AG09319 (cell line): ENCODE data around the gene STXBP4.
A peak's percentile ranks its signal among the peaks of the same experiment; 100 is the strongest.

Experiments used
- DNase-seq: peaks from one replicate; pipeline ENCODE4 v3.0.0-alpha.2; 2010; ENCODE audit warnings: low read depth; ENCODE audit errors: extremely low read depth
- TF ChIP-seq, protein P1 (sequence below): IDR thresholded peaks from 2 replicates; pipeline ENCODE4 v1.5.1; 2011; ENCODE audit warnings: low read depth, mild to moderate bottlenecking, inconsistent platforms, low read length, moderate library complexity

Gene STXBP4

DNA sequence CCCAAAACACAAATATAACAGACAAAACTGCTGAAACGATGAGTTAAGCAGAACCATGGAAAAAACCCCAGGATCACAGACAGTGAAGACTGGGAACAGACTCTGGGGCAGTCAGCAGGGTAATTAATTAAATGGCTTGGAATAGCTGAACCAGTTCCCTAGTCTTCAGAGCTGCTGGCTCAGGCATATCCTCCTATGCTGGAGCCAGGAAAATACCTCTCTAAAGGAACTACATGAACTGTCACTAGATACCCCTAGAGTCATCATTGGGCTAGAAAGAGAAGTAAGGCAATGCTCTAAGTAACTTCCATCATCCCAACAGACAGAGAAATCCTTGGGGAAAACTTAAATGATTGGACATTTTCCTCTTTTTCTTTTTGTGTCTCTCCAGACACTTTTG is 113.0 kb downstream of the STXBP4 start:
- no peak for DNase-seq
- TF ChIP-seq, protein P1, sequence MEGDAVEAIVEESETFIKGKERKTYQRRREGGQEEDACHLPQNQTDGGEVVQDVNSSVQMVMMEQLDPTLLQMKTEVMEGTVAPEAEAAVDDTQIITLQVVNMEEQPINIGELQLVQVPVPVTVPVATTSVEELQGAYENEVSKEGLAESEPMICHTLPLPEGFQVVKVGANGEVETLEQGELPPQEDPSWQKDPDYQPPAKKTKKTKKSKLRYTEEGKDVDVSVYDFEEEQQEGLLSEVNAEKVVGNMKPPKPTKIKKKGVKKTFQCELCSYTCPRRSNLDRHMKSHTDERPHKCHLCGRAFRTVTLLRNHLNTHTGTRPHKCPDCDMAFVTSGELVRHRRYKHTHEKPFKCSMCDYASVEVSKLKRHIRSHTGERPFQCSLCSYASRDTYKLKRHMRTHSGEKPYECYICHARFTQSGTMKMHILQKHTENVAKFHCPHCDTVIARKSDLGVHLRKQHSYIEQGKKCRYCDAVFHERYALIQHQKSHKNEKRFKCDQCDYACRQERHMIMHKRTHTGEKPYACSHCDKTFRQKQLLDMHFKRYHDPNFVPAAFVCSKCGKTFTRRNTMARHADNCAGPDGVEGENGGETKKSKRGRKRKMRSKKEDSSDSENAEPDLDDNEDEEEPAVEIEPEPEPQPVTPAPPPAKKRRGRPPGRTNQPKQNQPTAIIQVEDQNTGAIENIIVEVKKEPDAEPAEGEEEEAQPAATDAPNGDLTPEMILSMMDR = no peak

DNA sequence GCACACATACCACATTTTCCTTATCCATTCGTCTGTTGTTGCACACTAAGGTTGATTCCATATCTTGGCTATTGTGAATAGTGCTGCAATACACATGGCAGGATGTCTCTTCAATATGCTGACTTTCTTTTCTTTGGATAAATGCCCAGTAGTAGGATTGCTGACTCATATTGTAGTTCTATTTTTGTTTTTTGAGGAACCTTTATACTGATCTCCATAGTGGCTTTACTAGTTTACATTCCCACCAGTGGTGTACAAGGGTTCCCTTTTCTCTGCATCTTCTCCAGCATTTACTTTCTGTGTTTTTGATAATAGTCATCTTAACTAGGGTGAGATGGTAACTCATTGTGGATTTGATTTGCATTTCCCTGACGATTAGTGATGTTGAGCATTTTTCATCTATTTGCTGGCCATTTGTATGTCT is 118.1 kb downstream of the STXBP4 start:
- peak; percentile 49 for DNase-seq
- TF ChIP-seq, protein P1 = no peak

DNA sequence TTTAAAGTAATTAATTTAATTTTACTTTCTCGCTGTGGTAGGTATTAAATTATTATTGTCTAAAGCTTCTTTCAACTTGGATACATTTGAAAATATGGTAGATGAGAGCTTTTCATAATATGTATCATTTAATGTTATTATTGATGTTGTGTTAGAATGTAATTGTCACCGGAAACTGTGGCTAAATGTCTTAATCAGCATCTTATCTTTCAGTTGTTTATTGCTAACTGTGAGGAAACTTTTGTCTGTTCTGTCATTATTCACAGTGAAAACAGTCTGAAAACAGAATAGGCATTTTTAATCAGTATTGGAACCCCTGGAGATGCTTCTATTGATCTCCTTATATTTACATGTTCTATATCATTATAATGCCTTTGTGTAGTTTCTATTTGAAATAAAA is 120.7 kb downstream of the STXBP4 start:
- TF ChIP-seq, protein P1 = no peak
- no peak for DNase-seq

DNA sequence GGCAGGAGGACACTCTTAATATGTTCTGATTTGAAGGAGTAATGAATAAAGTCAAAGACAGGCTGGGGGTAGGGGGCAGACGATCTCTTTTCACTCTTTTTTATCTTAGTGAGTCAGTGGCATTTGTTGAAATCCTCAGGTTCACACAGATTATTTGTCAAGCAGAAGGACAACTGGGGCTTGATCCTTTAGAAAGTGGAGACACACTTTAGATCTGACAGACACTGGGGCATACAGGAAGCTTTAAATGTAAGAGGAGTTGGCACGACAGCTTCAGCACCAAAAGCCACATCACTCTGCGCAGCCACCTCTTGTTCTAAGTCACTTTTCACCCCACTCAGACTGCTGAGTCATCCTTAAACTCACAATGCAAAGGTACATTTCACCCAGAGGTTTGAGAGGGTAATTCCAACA is 121.5 kb downstream of the STXBP4 start:
- no peak for DNase-seq
- TF ChIP-seq, protein P1 = no peak

DNA sequence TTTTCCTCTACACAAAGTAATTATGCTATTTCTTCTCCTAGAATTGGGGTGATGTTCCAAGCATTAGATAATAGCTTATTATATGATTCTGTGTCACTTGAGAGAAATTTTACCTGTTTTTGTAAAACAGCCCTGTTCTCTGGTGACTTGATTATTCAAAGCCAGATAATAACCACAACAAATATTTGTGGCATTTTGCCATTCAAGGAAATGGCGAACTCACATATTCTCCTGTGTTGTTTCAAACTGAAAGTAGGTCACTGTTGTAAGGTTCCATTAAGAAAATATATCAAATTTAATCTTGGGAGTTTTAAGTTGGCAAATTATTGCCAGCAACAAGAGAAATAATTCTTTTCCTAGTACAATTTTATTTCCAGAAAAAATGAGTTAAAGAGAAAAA is 124.8 kb downstream of the STXBP4 start:
- DNase-seq = no peak
- TF ChIP-seq, protein P1 = no peak

DNA sequence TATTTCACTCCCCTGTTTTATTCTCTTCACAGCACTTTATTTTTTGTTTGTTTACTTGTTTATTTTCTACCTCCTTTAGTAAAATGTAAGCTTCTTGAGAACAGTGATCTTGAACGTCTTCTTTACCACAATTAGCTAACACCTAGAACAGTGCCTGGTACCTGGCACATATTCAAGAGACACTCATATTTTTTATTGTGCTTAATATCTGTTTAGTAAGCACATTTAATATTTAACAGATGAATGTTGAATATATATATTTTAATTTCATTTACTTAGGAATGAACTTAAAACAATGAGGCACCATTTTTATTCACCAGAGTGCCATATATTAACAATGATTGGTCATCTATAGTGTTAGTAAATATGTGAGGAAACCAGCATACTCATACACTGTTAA is 130.2 kb downstream of the STXBP4 start:
- DNase-seq = no peak
- TF ChIP-seq, protein P1 = no peak

DNA sequence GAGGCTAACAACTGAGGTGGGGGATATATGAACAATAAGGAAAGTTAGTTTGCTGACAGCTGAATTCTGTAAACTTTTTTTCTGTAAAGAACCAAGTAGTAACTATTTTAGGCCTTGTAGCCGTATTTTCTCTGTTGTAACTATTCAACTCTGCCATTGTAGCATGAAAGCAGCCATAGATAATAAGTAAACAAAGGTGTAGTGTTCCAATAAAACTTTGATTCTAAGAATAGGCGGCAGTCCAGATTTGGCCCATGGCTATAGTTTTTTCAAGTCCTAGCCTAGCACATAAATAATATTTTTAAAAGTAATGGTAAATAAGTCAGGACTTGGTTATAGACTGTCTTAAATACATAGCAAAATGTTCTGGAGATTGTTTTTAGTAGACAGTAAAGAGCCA is 142.0 kb downstream of the STXBP4 start:
- no peak for DNase-seq
- TF ChIP-seq, protein P1 = no peak
